GM12878 (cell line): ENCODE data around the gene DNMT3A. TPM values are rescaled to one million over a fixed set of nuclear protein-coding genes. Genes with fewer than 3 reads are reported as not detected.

Experiments
- ATAC-seq: fragments of 200-7000 bp; cut with Tn5 transposase; 3 replicates; pipeline ENCODE4 v1.9.1; 2020; ENCODE audit warnings: mild to moderate bottlenecking, moderate library complexity
- BruUV-seq: library from RNA; stranded (reverse); fragments of 400-500 nt; replicated peaks from 2 replicates; lab custom pipeline; 2021; lab: Mats Ljungman, UMichigan
- CTCF ChIA-PET: fragments of 300-600 bp; sonication (Branson Sonifier 250); formaldehyde crosslinking; extraction: SDS; loops from one replicate; lab custom pipeline; 2021; ENCODE audit warnings: inconsistent platforms; lab: Yijun Ruan, JAX
- POLR2A ChIA-PET: fragments of 350-600 bp; formaldehyde crosslinking; extraction: SDS; loops from one replicate; lab custom pipeline; 2021; ENCODE audit warnings: inconsistent platforms; lab: Charles Lee
- RAD21 ChIA-PET: fragments of 300-600 bp; sonication (Branson Sonifier 250); formaldehyde crosslinking; loops from one replicate; lab custom pipeline; 2023; ENCODE audit warnings: antibody characterized with exemption; ENCODE audit not compliant: unreplicated experiment; lab: Charles Lee
- SMC1A ChIA-PET: fragments of 300-600 bp; sonication (Branson Sonifier 250); formaldehyde crosslinking; loops from one replicate; lab custom pipeline; 2023; ENCODE audit not compliant: unreplicated experiment, uncharacterized antibody; lab: Charles Lee
- DNase-seq: peaks from one replicate; pipeline ENCODE4 v3.0.0-alpha.2; 2011; ENCODE audit warnings: low read depth, low spot score
- FAIRE-seq: peaks from 3 replicates; lab custom pipeline; 2011; peaks lifted over from hg19 to GRCh38; lab: Jason Lieb, UNC
- H2AFZ ChIP-seq: 2 replicates; pipeline ENCODE4 v1.6.0; 2011; ENCODE audit warnings: low read depth, low read length, control low read depth; ENCODE audit not compliant: control insufficient read depth
- H3K27ac ChIP-seq: 2 replicates; pipeline ENCODE4 v1.5.1; 2011; ENCODE audit warnings: control low read depth; ENCODE audit not compliant: control insufficient read depth, insufficient read depth
- H3K27me3 ChIP-seq, 2 experiments: replicated peaks in 1 of 2; 2 replicates each; pipeline versions ENCODE4 v1.6.0 to v1.6.1; 2011; ENCODE audit warnings: low read length in 1 of 2; ENCODE audit not compliant: control insufficient read depth in 2 of 2, insufficient read depth in 2 of 2
- H3K36me3 ChIP-seq, 2 experiments: 2 replicates each; pipeline ENCODE4 v1.5.1; 2011; ENCODE audit warnings: low read length in 1 of 2; ENCODE audit not compliant: control insufficient read depth in 2 of 2, insufficient read depth in 2 of 2
- H3K4me1 ChIP-seq: 2 replicates; pipeline ENCODE4 v1.6.1; 2011; ENCODE audit warnings: mild to moderate bottlenecking, low read length, moderate library complexity, mixed read lengths; ENCODE audit not compliant: control insufficient read depth, insufficient read depth
- H3K4me2 ChIP-seq: 2 replicates; pipeline ENCODE4 v1.6.0; 2011; ENCODE audit warnings: control low read depth; ENCODE audit not compliant: control insufficient read depth, insufficient read depth
- H3K4me3 ChIP-seq: fragments of 200-600 bp; sonication (generic); 2 replicates; pipeline ENCODE4 v1.5.1; 2016
- H3K79me2 ChIP-seq: 2 replicates; pipeline ENCODE4 v1.6.0; 2011; ENCODE audit warnings: low read length; ENCODE audit not compliant: control insufficient read depth, insufficient read depth
- H3K9ac ChIP-seq: 2 replicates; pipeline ENCODE4 v1.8.0; 2011; ENCODE audit warnings: low read length, control low read depth, mixed read lengths; ENCODE audit not compliant: control insufficient read depth, insufficient read depth
- H3K9me3 ChIP-seq: replicated peaks from 3 replicates; pipeline ENCODE4 v1.5.1; 2011; ENCODE audit warnings: mild to moderate bottlenecking, low read length; ENCODE audit not compliant: control insufficient read depth, insufficient read depth
- H4K20me1 ChIP-seq: 2 replicates; pipeline ENCODE4 v1.6.0; 2011; ENCODE audit not compliant: control insufficient read depth, insufficient read depth
- ASH2L ChIP-seq: fragments of 300-600, 200-600 bp; sonication (generic); IDR thresholded peaks from 2 replicates; pipeline ENCODE4 v1.6.1; 2017; ENCODE audit warnings: low read depth, mild to moderate bottlenecking, borderline replicate concordance
- BMI1 ChIP-seq: fragments of 450-650 bp; IDR thresholded peaks from 2 replicates; pipeline ENCODE4 v1.6.1; 2016; ENCODE audit warnings: mild to moderate bottlenecking, moderate library complexity, borderline replicate concordance
- EZH2 ChIP-seq: IDR thresholded peaks from 2 replicates; pipeline ENCODE4 v1.6.1; 2012; ENCODE audit warnings: low read depth, mild to moderate bottlenecking, control low read depth, inconsistent platforms, low read length, borderline replicate concordance; ENCODE audit not compliant: control insufficient read depth
- JUND ChIP-seq: IDR thresholded peaks from 2 replicates; pipeline ENCODE4 v1.6.1; 2012; ENCODE audit warnings: low read depth, mild to moderate bottlenecking, low read length, improper control_type of control experiment, moderate library complexity
- MYC ChIP-seq: IDR thresholded peaks from 2 replicates; pipeline ENCODE4 v1.6.1; 2011; ENCODE audit warnings: mild to moderate bottlenecking, low read length, moderate library complexity, inconsistent platforms; ENCODE audit not compliant: insufficient read depth, insufficient replicate concordance, insufficient read length, severe bottlenecking
- POLR2AphosphoS5 ChIP-seq: IDR thresholded peaks from 2 replicates; pipeline ENCODE4 v1.6.1; 2011; ENCODE audit warnings: mild to moderate bottlenecking, low read length, inconsistent platforms
- POU2F2 ChIP-seq: IDR thresholded peaks from 3 replicates; pipeline ENCODE4 v1.6.1; 2011; ENCODE audit warnings: low read depth, mild to moderate bottlenecking, low read length, borderline replicate concordance
- RAD51 ChIP-seq: fragments of 450-650 bp; IDR thresholded peaks from 2 replicates; pipeline ENCODE4 v1.6.1; 2016; ENCODE audit warnings: moderate library complexity, mild to moderate bottlenecking, inconsistent platforms
- RBBP5 ChIP-seq: fragments of 200-600 bp; sonication (generic); conservative IDR thresholded peaks from 2 replicates; pipeline ENCODE4 v1.6.1; 2016
- RCOR1 ChIP-seq: conservative IDR thresholded peaks from 2 replicates; pipeline ENCODE4 v1.6.1; 2012; ENCODE audit warnings: low read depth, low read length, improper control_type of control experiment
- ZNF24 ChIP-seq: fragments of 450-650 bp; IDR thresholded peaks from 2 replicates; pipeline ENCODE4 v1.6.1; 2017; ENCODE audit warnings: antibody characterized with exemption, mild to moderate bottlenecking
- WGBS: methylation state at CpG from one replicate; pipeline ENCODE4 v1.1.6; 2016; ENCODE audit warnings: low lambda C conversion rate; ENCODE audit not compliant: insufficient replicate concordance, insufficient coverage; ENCODE audit errors: missing lambda C conversion rate; 5-methylcytosine and 5-hydroxymethylcytosine counted together
- in situ Hi-C: fragments of 300-500 bp; cut with MboI; formaldehyde crosslinking; loops from 9 replicates; pipeline ENCODE4 v1.14.3; 2018; ENCODE audit warnings: mixed read lengths
- intact Hi-C: fragments of 100-400 bp; cut with micrococcal nuclease; formaldehyde crosslinking; loops from one replicate; pipeline ENCODE4 v1.14.2; 2022; ENCODE audit not compliant: unreplicated experiment
- polyA plus RNA-seq, 11 experiments: library from polyadenylated mRNA; depleted of rRNA in 4 of 11; unstranded in 6 of 11; stranded (reverse) in 5 of 11; fragments of >200 nt; fragmentation: Nextera tagmentation in 4 of 11; fragmentation: Illumina TruSeq in 1 of 11; extraction: Ambion mirVana in 4 of 11; extraction: Trizol in 1 of 11; gene quantifications; 1 replicate in 1 of 11; 2 replicates in 10 of 11; pipeline versions ENCODE4 v1.2.1 to v1.2.3, GENCODE V29; 2011 to 2016; ENCODE audit warnings: inconsistent platforms in 2 of 11, missing spikeins in 2 of 11, low read depth in 1 of 11
- total RNA-seq, 4 experiments: library from RNA; depleted of rRNA in 3 of 4; stranded (reverse); fragments of >200 nt in 3 of 4; fragmentation: Illumina TruSeq in 1 of 4; extraction: Trizol in 1 of 4; gene quantifications; 2 replicates each; pipeline versions ENCODE4 v1.2.1 to v1.2.3, GENCODE V29; 2013 to 2021
- TF ChIP-seq, protein P1 (sequence below): IDR thresholded peaks from 2 replicates; pipeline ENCODE4 v1.6.1; 2012; ENCODE audit warnings: low read depth, low read length, improper control_type of control experiment
- TF ChIP-seq, protein P2 (sequence below): IDR thresholded peaks from 2 replicates; pipeline ENCODE4 v1.6.1; 2011; ENCODE audit warnings: borderline replicate concordance, low read depth, mild to moderate bottlenecking, moderate library complexity, mixed read lengths, low read length; ENCODE audit not compliant: insufficient read depth; ENCODE audit errors: extremely low read length
- TF ChIP-seq, protein P3 (sequence below), 3 experiments: IDR thresholded peaks in 2 of 3; conservative IDR thresholded peaks in 1 of 3; 2 replicates each; pipeline ENCODE4 v1.5.1; 2011; ENCODE audit warnings: low read depth in 3 of 3, low read length in 3 of 3, mild to moderate bottlenecking in 3 of 3, control low read depth in 2 of 3, moderate library complexity in 2 of 3, inconsistent platforms in 1 of 3, mixed read lengths in 1 of 3; ENCODE audit not compliant: control insufficient read depth in 2 of 3, insufficient read depth in 1 of 3; ENCODE audit errors: extremely low read depth in 1 of 3
- TF ChIP-seq, protein P4 (sequence below): fragments of 450-650 bp; IDR thresholded peaks from 2 replicates; pipeline ENCODE4 v1.6.1; 2014; ENCODE audit warnings: mild to moderate bottlenecking

The DNMT3A gene
- total and polyA plus RNA-seq, 10 of the 15 experiments (the other 5 are each of a cell fraction or from before 2014, with no cell fraction given): 7.4 to 51.6 (median 17.4) TPM

DNA sequence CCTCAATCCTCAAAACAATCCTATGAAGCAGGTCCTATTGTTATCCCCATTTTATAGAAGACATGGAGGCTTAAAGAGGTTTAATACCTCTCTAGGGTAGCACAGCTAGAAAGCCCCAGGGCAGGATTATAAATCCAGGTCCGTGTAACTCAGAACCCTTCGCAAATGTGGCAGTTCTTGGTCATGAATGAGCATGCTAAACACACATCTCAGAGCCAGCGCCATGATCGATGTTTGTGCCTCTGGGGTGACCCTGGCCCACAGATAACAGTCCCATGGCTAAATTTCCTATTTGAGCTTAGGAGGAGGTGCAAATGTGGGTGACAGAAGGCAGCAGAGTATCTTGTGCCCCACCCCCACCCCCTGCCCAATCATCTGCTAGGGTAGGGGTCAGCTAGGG, 17.5 kb downstream of the DNMT3A start:
- RAD21 ChIA-PET: interaction anchor here (1.0 to 1.7 kb wide), 2 partner anchors 10 to 46 kb away, joined by 4 to 6 read pairs; no protein-coding TSS in a partner anchor
- no peak for ATAC-seq
- H3K36me3 ChIP-seq: peaks cover 3 to 8% of the 10 kb centered on the region in 2 experiments; a peak in 3 of 4 replicates
- no peaks in the 10 kb centered on the region for H3K27me3 ChIP-seq
- H3K4me2 ChIP-seq: no peak overlapping the region
- no peak for DNase-seq
- no peak overlapping the region for H2AFZ ChIP-seq
- BruUV-seq: no TSS peak
- H3K4me1 ChIP-seq: peaks cover 22% of the 10 kb centered on the region
- H3K4me3 ChIP-seq: no peak overlapping the region
- peaks cover 7% of the 10 kb centered on the region; the same call in 2 of the 3 replicates for H3K9me3 ChIP-seq
- in situ Hi-C loops: no loop called here
- no peak overlapping the region for H3K27ac ChIP-seq
- POLR2A ChIA-PET: interaction anchor here (0.5 to 1.1 kb wide), 2 partner anchors 11 to 800 kb away, joined by 3 read pairs; no protein-coding TSS in a partner anchor
- H3K9ac ChIP-seq: no peak overlapping the region
- FAIRE-seq: no peak
- SMC1A ChIA-PET: interaction anchor here (0.9 to 4.3 kb wide), 4 partner anchors 9 to 17 kb away, joined by 3 to 19 read pairs (median 4); no protein-coding TSS in a partner anchor
- TF ChIP-seq RBBP5: no peak
- TF ChIP-seq POLR2AphosphoS5: no peak
- no peak for TF ChIP-seq POU2F2
- no peak for TF ChIP-seq EZH2
- TF ChIP-seq ZNF24: no peak
- TF ChIP-seq, protein P1, sequence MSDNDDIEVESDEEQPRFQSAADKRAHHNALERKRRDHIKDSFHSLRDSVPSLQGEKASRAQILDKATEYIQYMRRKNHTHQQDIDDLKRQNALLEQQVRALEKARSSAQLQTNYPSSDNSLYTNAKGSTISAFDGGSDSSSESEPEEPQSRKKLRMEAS: no peak
- TF ChIP-seq, protein P2, sequence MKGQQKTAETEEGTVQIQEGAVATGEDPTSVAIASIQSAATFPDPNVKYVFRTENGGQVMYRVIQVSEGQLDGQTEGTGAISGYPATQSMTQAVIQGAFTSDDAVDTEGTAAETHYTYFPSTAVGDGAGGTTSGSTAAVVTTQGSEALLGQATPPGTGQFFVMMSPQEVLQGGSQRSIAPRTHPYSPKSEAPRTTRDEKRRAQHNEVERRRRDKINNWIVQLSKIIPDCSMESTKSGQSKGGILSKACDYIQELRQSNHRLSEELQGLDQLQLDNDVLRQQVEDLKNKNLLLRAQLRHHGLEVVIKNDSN: no peak
- no peak for TF ChIP-seq RAD51
- no peak for TF ChIP-seq MYC
- TF ChIP-seq ASH2L: no peak
- TF ChIP-seq BMI1: no peak
- TF ChIP-seq RCOR1: no peak
- TF ChIP-seq, protein P3, sequence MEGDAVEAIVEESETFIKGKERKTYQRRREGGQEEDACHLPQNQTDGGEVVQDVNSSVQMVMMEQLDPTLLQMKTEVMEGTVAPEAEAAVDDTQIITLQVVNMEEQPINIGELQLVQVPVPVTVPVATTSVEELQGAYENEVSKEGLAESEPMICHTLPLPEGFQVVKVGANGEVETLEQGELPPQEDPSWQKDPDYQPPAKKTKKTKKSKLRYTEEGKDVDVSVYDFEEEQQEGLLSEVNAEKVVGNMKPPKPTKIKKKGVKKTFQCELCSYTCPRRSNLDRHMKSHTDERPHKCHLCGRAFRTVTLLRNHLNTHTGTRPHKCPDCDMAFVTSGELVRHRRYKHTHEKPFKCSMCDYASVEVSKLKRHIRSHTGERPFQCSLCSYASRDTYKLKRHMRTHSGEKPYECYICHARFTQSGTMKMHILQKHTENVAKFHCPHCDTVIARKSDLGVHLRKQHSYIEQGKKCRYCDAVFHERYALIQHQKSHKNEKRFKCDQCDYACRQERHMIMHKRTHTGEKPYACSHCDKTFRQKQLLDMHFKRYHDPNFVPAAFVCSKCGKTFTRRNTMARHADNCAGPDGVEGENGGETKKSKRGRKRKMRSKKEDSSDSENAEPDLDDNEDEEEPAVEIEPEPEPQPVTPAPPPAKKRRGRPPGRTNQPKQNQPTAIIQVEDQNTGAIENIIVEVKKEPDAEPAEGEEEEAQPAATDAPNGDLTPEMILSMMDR (IDR thresholded peaks at IDR 0.05 in 2 of 3, conservative IDR thresholded peaks at IDR 0.05 in 1 of 3; ENCODE audit: control insufficient read depth in 2 of 3, extremely low read depth in 1 of 3, insufficient read depth in 1 of 3, low read depth in 3 of 3, low read length in 3 of 3): no peak
- TF ChIP-seq, protein P4, sequence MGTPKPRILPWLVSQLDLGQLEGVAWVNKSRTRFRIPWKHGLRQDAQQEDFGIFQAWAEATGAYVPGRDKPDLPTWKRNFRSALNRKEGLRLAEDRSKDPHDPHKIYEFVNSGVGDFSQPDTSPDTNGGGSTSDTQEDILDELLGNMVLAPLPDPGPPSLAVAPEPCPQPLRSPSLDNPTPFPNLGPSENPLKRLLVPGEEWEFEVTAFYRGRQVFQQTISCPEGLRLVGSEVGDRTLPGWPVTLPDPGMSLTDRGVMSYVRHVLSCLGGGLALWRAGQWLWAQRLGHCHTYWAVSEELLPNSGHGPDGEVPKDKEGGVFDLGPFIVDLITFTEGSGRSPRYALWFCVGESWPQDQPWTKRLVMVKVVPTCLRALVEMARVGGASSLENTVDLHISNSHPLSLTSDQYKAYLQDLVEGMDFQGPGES: no peak
- no peak for TF ChIP-seq JUND
- peaks cover 2% of the 10 kb centered on the region for H3K79me2 ChIP-seq
- CTCF ChIA-PET: interaction anchor here (1.0 to 2.0 kb wide), 2 partner anchors 15 to 48 kb away, joined by 3 to 8 read pairs; no protein-coding TSS in a partner anchor
- H4K20me1 ChIP-seq: no peaks in the 10 kb centered on the region
- WGBS: 95% methylated on average over 4 of the region's 4 CpGs
- intact Hi-C loops: no loop called here
